Lower leg skin (tissue), 3 donors: ENCODE data around the gene HSPG2.

ENCODE experiments used
- CTCF ChIP-seq, 3 donors: fragments of 450-650 bp; IDR thresholded peaks; one replicate each; pipeline ENCODE4 v1.5.1; 2016; ENCODE audit warnings: antibody characterized with exemption in 3 of 3, mild to moderate bottlenecking in 3 of 3, moderate library complexity in 2 of 3
- POLR2A ChIP-seq, 2 donors: fragments of 450-650 bp; IDR thresholded peaks; one replicate each; pipeline ENCODE4 v1.6.1; 2016 to 2017; ENCODE audit warnings: antibody characterized with exemption in 2 of 2, mild to moderate bottlenecking in 1 of 2, moderate library complexity in 1 of 2

DNA sequence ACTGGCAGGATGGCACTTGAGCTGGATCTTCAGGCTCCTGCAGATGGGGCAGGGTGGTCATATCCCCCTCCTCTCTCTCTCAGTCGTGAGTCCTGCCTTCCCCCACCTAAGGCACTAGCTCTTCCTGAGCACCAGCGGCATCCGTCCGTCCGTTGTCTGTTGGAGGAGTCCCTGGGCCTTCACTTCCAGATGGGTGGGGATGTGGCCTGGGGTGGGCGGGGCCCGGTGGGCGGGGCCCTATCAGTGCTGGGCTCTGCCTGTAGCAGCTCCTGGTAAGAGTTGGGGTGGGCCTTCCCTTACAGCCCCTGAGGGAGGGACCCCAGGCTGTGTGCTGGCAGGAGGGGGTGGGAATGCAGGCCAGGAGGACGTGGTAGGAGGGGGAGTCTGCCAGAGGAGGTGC, 114.8 kb downstream of the HSPG2 start:
- TF ChIP-seq POLR2A (IDR thresholded peaks at IDR 0.05) (no peak), CTCF (IDR thresholded peaks at IDR 0.05) (no peak)
